SK-N-SH treated with all-trans-retinoic acid at 6 μM for 48 hours (cell line): Measurements from ENCODE around the gene DMRT3.

Experiments
- ATAC-seq: fragments of 200-7000 bp; cut with Tn5 transposase; 3 replicates; pipeline ENCODE4 v1.9.1; 2020; ENCODE audit warnings: mild to moderate bottlenecking, moderate library complexity
- ARNTL ChIP-seq: fragments of 450-650 bp; formaldehyde crosslinking; IDR thresholded peaks from 2 replicates; pipeline ENCODE4 v1.5.0; 2020; ENCODE audit warnings: low read depth, mild to moderate bottlenecking, moderate library complexity, borderline replicate concordance
- CSDC2 ChIP-seq: fragments of 250-450 bp; sonication (Bioruptor Pico); IDR thresholded peaks from 2 replicates; pipeline ENCODE4 v1.5.0; 2020; ENCODE audit warnings: mild to moderate bottlenecking, moderate library complexity
- ESRRG ChIP-seq: fragments of 250-450 bp; sonication (Bioruptor Pico); IDR thresholded peaks from 2 replicates; pipeline ENCODE4 v1.6.1; 2021; ENCODE audit warnings: mild to moderate bottlenecking
- GLIS3 ChIP-seq: fragments of 250-450 bp; sonication (Bioruptor Pico); IDR thresholded peaks from 2 replicates; pipeline ENCODE4 v1.5.0; 2020; ENCODE audit warnings: mild to moderate bottlenecking, moderate library complexity
- ISL1 ChIP-seq: fragments of 250-450 bp; sonication (Bioruptor Pico); IDR thresholded peaks from 2 replicates; pipeline ENCODE4 v2.1.2; 2022; ENCODE audit warnings: mild to moderate bottlenecking, moderate library complexity
- OSR1 ChIP-seq: fragments of 250-450 bp; sonication (Bioruptor Pico); IDR thresholded peaks from 2 replicates; pipeline ENCODE4 v1.8.0; 2022; ENCODE audit warnings: moderate library complexity, mild to moderate bottlenecking, inconsistent platforms
- PPARA ChIP-seq: fragments of 250-450 bp; sonication (Bioruptor Pico); IDR thresholded peaks from 2 replicates; pipeline ENCODE4 v1.5.0; 2020; ENCODE audit warnings: mild to moderate bottlenecking, borderline replicate concordance
- RARB ChIP-seq: fragments of 250-450 bp; sonication (Bioruptor Pico); IDR thresholded peaks from 2 replicates; pipeline ENCODE4 v1.8.0; 2021; ENCODE audit warnings: mild to moderate bottlenecking, moderate library complexity
- SNAI2 ChIP-seq: fragments of 250-450 bp; sonication (Bioruptor Pico); IDR thresholded peaks from 2 replicates; pipeline ENCODE4 v1.5.0; 2020; ENCODE audit warnings: mild to moderate bottlenecking, moderate library complexity
- TCF4 ChIP-seq: fragments of 250-450 bp; sonication (Bioruptor Pico); IDR thresholded peaks from 2 replicates; pipeline ENCODE4 v1.8.0; 2021; ENCODE audit warnings: mild to moderate bottlenecking, moderate library complexity, borderline replicate concordance
- TOX ChIP-seq: fragments of 250-450 bp; sonication (Bioruptor Pico); IDR thresholded peaks from 2 replicates; pipeline ENCODE4 v1.8.0; 2021; ENCODE audit warnings: mild to moderate bottlenecking, moderate library complexity, borderline replicate concordance
- ZFP3 ChIP-seq: fragments of 250-450 bp; sonication (Bioruptor Pico); IDR thresholded peaks from 2 replicates; pipeline ENCODE4 v1.5.0; 2020; ENCODE audit warnings: mild to moderate bottlenecking, moderate library complexity
- ZFP30 ChIP-seq: fragments of 450-650 bp; formaldehyde crosslinking; IDR thresholded peaks from 2 replicates; pipeline ENCODE4 v1.5.0; 2022; ENCODE audit warnings: mild to moderate bottlenecking, moderate library complexity
- ZNF565 ChIP-seq: fragments of 450-650 bp; formaldehyde crosslinking; conservative IDR thresholded peaks from 2 replicates; pipeline ENCODE4 v1.5.0; 2020; ENCODE audit warnings: low read depth, mild to moderate bottlenecking, moderate library complexity
- ZNF70 ChIP-seq: fragments of 450-650 bp; formaldehyde crosslinking; IDR thresholded peaks from 2 replicates; pipeline ENCODE4 v1.5.0; 2020; ENCODE audit warnings: mild to moderate bottlenecking, moderate library complexity
- ZNF8 ChIP-seq: fragments of 450-650 bp; formaldehyde crosslinking; IDR thresholded peaks from 2 replicates; pipeline ENCODE4 v1.5.0; 2020; ENCODE audit warnings: mild to moderate bottlenecking, moderate library complexity
- TF ChIP-seq, protein P1 (sequence below): fragments of 250-450 bp; sonication (Bioruptor Pico); IDR thresholded peaks from 2 replicates; pipeline ENCODE4 v1.8.0; 2020; ENCODE audit warnings: mild to moderate bottlenecking, moderate library complexity, borderline replicate concordance
- TF ChIP-seq, protein P2 (sequence below): fragments of 250-450 bp; sonication (Bioruptor Pico); IDR thresholded peaks from 2 replicates; pipeline ENCODE4 v1.8.0; 2021; ENCODE audit warnings: low read depth, mild to moderate bottlenecking, moderate library complexity, borderline replicate concordance
- TF ChIP-seq, protein P3 (sequence below): fragments of 250-450 bp; sonication (Bioruptor Pico); IDR thresholded peaks from 2 replicates; pipeline ENCODE4 v1.5.0; 2020; ENCODE audit warnings: mild to moderate bottlenecking, moderate library complexity
- TF ChIP-seq, protein P4 (sequence below): fragments of 250-450 bp; sonication (Bioruptor Pico); IDR thresholded peaks from 2 replicates; pipeline ENCODE4 v1.5.1; 2020; ENCODE audit warnings: low read depth, mild to moderate bottlenecking, moderate library complexity

DMRT3 gene

DNA sequence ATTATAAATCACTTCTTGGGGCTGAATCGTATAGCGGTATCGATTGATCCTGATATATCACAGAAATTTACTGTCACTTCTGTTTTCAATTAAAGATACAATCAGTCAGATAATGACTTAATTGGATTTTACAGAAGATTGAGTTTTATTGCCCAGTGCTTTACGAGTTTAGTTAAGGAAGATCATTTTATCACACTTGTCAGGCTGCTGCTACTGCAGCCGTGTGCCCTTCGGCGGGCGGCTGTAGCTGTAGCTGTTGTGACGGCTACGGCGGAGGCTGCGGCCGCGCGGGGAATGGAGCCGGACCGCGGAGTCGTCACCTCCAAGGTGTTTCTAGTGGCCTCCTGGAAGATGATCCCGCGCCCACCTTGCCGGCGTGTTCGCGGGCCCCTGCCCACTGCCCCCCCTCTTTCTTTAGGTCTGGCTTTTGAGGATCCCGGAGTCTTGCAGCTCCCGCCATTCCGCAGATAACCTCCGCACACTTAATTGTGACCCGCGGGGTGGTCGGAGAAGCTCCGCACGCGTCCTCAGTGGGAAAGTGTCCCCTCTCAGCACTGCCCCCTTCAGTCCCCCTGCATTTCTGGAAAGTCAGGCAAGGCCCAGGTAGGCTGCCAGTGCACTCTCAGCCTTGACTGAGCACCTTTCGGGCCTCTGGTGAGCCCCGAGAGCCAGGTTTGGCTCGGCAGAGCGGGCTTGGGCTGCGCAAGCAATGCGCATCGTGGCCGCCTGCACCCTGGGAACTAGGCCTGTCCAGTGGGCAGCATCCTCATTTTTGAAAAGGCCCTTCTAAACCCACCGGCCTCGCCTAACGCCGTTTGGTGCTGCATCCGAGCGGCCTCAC lies 6.9 kb upstream of the DMRT3 start:
- ATAC-seq = peak; percentile 27; the same call in 1 of the 3 replicates
- TF ChIP-seq ZNF70 (CRISPR knock-in tag) (no peak), TCF4 (CRISPR knock-in tag) (no peak), SNAI2 (no peak), RARB (no peak), ZFP3 (CRISPR knock-in tag) (no peak), ZNF565 (CRISPR knock-in tag) (no peak), ZFP30 (CRISPR knock-in tag) (no peak), PPARA (CRISPR knock-in tag) (no peak), TOX (CRISPR knock-in tag) (no peak), ZNF8 (CRISPR knock-in tag) (no peak), GLIS3 (CRISPR knock-in tag) (no peak), CSDC2 (no peak), ARNTL (CRISPR knock-in tag) (no peak), OSR1 (CRISPR knock-in tag) (no peak), ISL1 (CRISPR knock-in tag) (no peak)
- TF ChIP-seq, protein P1, sequence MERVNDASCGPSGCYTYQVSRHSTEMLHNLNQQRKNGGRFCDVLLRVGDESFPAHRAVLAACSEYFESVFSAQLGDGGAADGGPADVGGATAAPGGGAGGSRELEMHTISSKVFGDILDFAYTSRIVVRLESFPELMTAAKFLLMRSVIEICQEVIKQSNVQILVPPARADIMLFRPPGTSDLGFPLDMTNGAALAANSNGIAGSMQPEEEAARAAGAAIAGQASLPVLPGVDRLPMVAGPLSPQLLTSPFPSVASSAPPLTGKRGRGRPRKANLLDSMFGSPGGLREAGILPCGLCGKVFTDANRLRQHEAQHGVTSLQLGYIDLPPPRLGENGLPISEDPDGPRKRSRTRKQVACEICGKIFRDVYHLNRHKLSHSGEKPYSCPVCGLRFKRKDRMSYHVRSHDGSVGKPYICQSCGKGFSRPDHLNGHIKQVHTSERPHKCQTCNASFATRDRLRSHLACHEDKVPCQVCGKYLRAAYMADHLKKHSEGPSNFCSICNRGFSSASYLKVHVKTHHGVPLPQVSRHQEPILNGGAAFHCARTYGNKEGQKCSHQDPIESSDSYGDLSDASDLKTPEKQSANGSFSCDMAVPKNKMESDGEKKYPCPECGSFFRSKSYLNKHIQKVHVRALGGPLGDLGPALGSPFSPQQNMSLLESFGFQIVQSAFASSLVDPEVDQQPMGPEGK (CRISPR knock-in tag) = no peak
- TF ChIP-seq, protein P2, sequence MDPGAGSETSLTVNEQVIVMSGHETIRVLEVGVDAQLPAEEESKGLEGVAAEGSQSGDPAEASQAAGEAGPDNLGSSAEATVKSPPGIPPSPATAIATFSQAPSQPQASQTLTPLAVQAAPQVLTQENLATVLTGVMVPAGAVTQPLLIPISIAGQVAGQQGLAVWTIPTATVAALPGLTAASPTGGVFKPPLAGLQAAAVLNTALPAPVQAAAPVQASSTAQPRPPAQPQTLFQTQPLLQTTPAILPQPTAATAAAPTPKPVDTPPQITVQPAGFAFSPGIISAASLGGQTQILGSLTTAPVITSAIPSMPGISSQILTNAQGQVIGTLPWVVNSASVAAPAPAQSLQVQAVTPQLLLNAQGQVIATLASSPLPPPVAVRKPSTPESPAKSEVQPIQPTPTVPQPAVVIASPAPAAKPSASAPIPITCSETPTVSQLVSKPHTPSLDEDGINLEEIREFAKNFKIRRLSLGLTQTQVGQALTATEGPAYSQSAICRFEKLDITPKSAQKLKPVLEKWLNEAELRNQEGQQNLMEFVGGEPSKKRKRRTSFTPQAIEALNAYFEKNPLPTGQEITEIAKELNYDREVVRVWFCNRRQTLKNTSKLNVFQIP = no peak
- TF ChIP-seq, protein P3, sequence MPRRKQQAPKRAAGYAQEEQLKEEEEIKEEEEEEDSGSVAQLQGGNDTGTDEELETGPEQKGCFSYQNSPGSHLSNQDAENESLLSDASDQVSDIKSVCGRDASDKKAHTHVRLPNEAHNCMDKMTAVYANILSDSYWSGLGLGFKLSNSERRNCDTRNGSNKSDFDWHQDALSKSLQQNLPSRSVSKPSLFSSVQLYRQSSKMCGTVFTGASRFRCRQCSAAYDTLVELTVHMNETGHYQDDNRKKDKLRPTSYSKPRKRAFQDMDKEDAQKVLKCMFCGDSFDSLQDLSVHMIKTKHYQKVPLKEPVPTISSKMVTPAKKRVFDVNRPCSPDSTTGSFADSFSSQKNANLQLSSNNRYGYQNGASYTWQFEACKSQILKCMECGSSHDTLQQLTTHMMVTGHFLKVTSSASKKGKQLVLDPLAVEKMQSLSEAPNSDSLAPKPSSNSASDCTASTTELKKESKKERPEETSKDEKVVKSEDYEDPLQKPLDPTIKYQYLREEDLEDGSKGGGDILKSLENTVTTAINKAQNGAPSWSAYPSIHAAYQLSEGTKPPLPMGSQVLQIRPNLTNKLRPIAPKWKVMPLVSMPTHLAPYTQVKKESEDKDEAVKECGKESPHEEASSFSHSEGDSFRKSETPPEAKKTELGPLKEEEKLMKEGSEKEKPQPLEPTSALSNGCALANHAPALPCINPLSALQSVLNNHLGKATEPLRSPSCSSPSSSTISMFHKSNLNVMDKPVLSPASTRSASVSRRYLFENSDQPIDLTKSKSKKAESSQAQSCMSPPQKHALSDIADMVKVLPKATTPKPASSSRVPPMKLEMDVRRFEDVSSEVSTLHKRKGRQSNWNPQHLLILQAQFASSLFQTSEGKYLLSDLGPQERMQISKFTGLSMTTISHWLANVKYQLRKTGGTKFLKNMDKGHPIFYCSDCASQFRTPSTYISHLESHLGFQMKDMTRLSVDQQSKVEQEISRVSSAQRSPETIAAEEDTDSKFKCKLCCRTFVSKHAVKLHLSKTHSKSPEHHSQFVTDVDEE (CRISPR knock-in tag) = no peak
- TF ChIP-seq, protein P4, sequence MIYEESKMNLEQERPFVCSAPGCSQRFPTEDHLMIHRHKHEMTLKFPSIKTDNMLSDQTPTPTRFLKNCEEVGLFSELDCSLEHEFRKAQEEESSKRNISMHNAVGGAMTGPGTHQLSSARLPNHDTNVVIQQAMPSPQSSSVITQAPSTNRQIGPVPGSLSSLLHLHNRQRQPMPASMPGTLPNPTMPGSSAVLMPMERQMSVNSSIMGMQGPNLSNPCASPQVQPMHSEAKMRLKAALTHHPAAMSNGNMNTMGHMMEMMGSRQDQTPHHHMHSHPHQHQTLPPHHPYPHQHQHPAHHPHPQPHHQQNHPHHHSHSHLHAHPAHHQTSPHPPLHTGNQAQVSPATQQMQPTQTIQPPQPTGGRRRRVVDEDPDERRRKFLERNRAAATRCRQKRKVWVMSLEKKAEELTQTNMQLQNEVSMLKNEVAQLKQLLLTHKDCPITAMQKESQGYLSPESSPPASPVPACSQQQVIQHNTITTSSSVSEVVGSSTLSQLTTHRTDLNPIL (CRISPR knock-in tag) = no peak

DNA sequence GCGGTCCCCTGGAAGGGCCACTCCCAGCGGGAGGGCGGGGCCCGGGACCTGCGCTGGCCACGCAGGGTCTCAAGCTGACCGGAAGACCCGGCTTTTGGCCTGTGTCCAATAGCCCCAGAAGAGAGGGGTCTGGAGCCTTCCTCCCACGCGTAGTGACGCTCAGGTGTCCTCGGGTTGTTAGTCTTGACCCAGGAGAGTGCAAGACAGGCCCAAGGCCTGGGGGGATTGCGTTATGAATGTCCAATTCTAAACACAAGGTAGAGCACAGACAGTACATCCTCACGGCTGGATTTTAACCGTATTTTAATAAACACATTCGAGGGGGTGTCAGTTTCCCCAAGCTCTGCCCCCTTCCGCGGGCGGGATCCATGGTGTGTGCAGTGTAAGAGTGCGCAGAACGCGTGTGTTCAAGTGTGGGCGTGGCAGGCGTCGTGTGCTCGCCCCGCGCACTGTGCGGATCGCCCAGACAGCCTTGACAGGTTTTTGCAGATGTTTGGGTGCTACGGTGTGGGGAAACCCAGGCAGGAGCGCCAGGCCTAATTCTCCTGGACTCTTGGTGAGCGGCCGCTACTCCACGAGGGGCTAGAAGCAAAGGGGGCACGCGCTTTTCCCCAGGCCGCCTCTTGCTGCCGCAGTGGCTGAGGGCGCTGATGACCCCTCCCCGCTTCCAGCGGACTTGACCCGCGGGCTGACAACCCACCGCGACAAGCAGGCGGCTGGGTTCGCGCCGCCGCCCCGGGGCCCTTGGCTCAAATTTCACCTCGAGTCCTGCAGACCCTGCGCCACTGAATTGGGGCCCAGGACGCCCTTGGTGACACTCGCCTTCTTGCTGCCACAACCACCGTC lies 6.1 kb upstream of the DMRT3 start:
- TF ChIP-seq, protein P2 = no peak
- TF ChIP-seq, protein P4 (CRISPR knock-in tag) = no peak
- TF ChIP-seq ESRRG (CRISPR knock-in tag) = no peak
- TF ChIP-seq ZNF565 (CRISPR knock-in tag) = no peak
- TF ChIP-seq OSR1 (CRISPR knock-in tag) = no peak
- TF ChIP-seq ZFP30 (CRISPR knock-in tag) = no peak
- TF ChIP-seq ZNF70 (CRISPR knock-in tag) = no peak
- no peak for TF ChIP-seq SNAI2
- TF ChIP-seq TCF4 (CRISPR knock-in tag) = no peak
- ATAC-seq = no peak
